Measurements from ENCODE around the gene MFSD12.

The MFSD12 gene

DNA sequence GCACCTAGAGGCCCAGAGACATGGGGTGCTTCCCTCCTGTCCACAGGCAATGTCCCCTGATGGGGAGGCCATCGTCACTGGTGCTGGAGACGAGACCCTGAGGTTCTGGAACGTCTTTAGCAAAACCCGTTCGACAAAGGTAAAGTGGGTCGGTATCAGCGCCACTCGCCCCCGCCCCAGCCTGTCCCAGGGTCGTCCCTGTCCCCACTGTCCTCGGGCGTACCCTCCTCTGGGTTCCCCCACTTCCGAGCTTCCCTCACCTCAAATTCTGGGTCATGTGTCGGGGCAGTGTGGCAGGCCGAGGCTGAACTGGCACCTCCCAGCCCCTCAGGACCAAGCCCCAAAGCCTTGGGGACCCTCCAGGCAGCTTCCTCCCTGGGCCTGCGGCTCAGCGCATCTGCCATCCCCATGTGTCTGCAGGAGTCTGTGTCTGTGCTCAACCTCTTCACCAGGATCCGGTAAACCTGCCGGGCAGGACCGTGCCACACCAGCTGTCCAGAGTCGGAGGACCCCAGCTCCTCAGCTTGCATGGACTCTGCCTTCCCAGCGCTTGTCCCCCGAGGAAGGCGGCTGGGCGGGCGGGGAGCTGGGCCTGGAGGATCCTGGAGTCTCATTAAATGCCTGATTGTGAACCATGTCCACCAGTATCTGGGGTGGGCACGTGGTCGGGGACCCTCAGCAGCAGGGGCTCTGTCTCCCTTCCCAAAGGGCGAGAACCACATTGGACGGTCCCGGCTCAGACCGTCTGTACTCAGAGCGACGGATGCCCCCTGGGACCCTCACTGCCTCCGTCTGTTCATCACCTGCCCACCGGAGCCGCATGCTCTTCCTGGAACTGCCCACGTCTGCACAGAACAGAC lies 22.8 kb downstream of the MFSD12 start:
- Histone ChIP-seq H3F3A (ENCODE audit: insufficient read depth) (no peaks in the 10 kb centered on the region), H3K9me2 (replicated peaks; ENCODE audit: insufficient read depth, low read length) (no peaks in the 10 kb centered on the region), H3K36me3 (ENCODE audit: low read length) (no peaks in the 10 kb centered on the region), H3K27ac (ENCODE audit: low read depth, low read length) (no peak overlapping the region), H2AFZ (ENCODE audit: low read depth, low read length, severe bottlenecking) (no peak overlapping the region), H4K20me1 (ENCODE audit: low read depth, low read length) (no peaks in the 10 kb centered on the region), H3K9ac (ENCODE audit: low read length) (no peak overlapping the region), H3K27me3 (ENCODE audit: low read length) (no peaks in the 10 kb centered on the region), H3K4me3 (ENCODE audit: insufficient read depth, low read length, poor library complexity, severe bottlenecking) (no peak overlapping the region), H3K4me2 (ENCODE audit: low read depth, low read length, poor library complexity, severe bottlenecking) (no peak overlapping the region), H3K9me3 (ENCODE audit: insufficient read depth, low read length) (no peaks in the 10 kb centered on the region), H3K79me2 (ENCODE audit: insufficient read depth, low read length) (no peaks in the 10 kb centered on the region)
- TF ChIP-seq, protein P1, sequence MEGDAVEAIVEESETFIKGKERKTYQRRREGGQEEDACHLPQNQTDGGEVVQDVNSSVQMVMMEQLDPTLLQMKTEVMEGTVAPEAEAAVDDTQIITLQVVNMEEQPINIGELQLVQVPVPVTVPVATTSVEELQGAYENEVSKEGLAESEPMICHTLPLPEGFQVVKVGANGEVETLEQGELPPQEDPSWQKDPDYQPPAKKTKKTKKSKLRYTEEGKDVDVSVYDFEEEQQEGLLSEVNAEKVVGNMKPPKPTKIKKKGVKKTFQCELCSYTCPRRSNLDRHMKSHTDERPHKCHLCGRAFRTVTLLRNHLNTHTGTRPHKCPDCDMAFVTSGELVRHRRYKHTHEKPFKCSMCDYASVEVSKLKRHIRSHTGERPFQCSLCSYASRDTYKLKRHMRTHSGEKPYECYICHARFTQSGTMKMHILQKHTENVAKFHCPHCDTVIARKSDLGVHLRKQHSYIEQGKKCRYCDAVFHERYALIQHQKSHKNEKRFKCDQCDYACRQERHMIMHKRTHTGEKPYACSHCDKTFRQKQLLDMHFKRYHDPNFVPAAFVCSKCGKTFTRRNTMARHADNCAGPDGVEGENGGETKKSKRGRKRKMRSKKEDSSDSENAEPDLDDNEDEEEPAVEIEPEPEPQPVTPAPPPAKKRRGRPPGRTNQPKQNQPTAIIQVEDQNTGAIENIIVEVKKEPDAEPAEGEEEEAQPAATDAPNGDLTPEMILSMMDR (IDR thresholded peaks at IDR 0.05; ENCODE audit: insufficient read depth, low read length, poor library complexity, severe bottlenecking): no peak
- TF ChIP-seq EZH2phosphoT487 (conservative IDR thresholded peaks at IDR 0.05; ENCODE audit: low read length): no peak

DNA sequence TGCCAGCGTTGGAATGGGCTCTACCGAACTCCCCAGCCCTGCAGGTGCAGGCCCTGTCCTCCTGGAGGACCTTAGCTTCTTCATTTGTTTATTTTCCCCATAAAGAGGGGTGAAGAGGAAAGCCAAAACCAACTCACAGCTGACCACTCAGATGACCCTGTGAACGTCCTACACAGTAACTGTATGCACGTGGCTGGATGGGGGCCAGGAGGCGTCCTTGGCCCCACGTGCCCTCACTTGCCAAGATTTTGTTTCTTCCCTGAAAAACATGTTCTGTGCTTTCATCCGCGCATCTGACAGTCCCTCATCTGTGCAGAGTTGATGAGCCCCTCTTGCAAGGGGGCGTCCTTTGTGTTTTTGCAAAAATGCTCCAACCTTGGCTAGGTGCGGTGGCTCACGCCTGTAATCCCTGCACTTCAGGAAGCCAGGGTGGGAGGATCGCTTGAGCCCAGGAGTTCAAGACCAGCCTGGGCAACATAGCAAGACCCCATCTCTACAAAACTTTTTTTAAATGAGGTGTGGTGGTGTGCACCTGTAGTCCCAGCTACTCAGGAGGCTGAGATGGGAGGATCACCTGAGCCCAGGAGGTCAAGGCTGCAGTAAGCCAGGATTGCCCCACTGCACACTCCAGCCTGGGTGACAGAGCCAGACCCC lies 23.7 kb downstream of the MFSD12 start:
- Histone ChIP-seq H3K36me3 (ENCODE audit: low read length) (no peaks in the 10 kb centered on the region), H4K20me1 (ENCODE audit: low read depth, low read length) (no peaks in the 10 kb centered on the region), H3K9me3 (ENCODE audit: insufficient read depth, low read length) (no peaks in the 10 kb centered on the region)

DNA sequence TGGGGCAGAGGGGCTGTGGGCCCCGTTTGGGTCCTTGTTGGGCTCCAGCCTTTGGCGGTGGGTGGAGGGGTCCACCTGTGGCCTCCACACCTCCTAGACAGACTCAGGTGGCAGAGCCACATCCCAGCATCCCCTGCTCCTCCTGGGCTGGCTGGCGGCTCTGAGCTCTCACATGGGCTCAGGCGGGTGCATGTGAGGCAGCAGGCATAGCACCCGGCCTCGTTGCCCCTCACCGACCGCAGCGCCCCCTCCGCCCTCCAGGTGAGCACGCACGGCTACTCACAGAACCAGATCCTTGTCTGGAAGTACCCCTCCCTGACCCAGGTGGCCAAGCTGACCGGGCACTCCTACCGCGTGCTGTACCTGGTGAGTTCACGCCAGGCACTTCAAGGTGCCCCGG lies 24.4 kb downstream of the MFSD12 start:
- Histone ChIP-seq H2AFZ (ENCODE audit: low read depth, low read length, severe bottlenecking) (no peak overlapping the region), H3K27me3 (ENCODE audit: low read length) (no peaks in the 10 kb centered on the region), H3K27ac (ENCODE audit: low read depth, low read length) (no peak overlapping the region), H3K9me3 (ENCODE audit: insufficient read depth, low read length) (no peaks in the 10 kb centered on the region), H3K4me2 (ENCODE audit: low read depth, low read length, poor library complexity, severe bottlenecking) (no peak overlapping the region), H3K9me2 (replicated peaks; ENCODE audit: insufficient read depth, low read length) (no peaks in the 10 kb centered on the region), H3K36me3 (ENCODE audit: low read length) (no peaks in the 10 kb centered on the region), H3K79me2 (ENCODE audit: insufficient read depth, low read length) (no peaks in the 10 kb centered on the region), H3K4me3 (ENCODE audit: insufficient read depth, low read length, poor library complexity, severe bottlenecking) (no peak overlapping the region), H3K9ac (ENCODE audit: low read length) (no peak overlapping the region), H4K20me1 (ENCODE audit: low read depth, low read length) (no peaks in the 10 kb centered on the region), H3F3A (ENCODE audit: insufficient read depth) (no peaks in the 10 kb centered on the region)
- no peak for TF ChIP-seq EZH2phosphoT487 (conservative IDR thresholded peaks at IDR 0.05; ENCODE audit: low read length)
- TF ChIP-seq, protein P1 (IDR thresholded peaks at IDR 0.05; ENCODE audit: insufficient read depth, low read length, poor library complexity, severe bottlenecking): no peak

More for the DNA sequence above, 23.7 kb downstream of the MFSD12 start:
- Histone ChIP-seq H3F3A (ENCODE audit: insufficient read depth) (no peaks in the 10 kb centered on the region), H3K4me3 (ENCODE audit: insufficient read depth, low read length, poor library complexity, severe bottlenecking) (no peak overlapping the region), H3K9ac (ENCODE audit: low read length) (no peak overlapping the region), H2AFZ (ENCODE audit: low read depth, low read length, severe bottlenecking) (no peak overlapping the region), H3K79me2 (ENCODE audit: insufficient read depth, low read length) (no peaks in the 10 kb centered on the region), H3K4me2 (ENCODE audit: low read depth, low read length, poor library complexity, severe bottlenecking) (no peak overlapping the region), H3K27ac (ENCODE audit: low read depth, low read length) (no peak overlapping the region), H3K9me2 (replicated peaks; ENCODE audit: insufficient read depth, low read length) (no peaks in the 10 kb centered on the region), H3K27me3 (ENCODE audit: low read length) (no peaks in the 10 kb centered on the region)
- no peak for TF ChIP-seq EZH2phosphoT487 (conservative IDR thresholded peaks at IDR 0.05; ENCODE audit: low read length)
- TF ChIP-seq, protein P1 (IDR thresholded peaks at IDR 0.05; ENCODE audit: insufficient read depth, low read length, poor library complexity, severe bottlenecking): no peak
